ENCODE measurements around the gene AP3M1. TPM values are rescaled to one million over a fixed set of nuclear protein-coding genes. Genes with fewer than 3 reads are reported as not detected.
A peak's percentile ranks its signal among the peaks of the same experiment; 100 is the strongest.
"Not testable (repeated sequence)": the region's sequence is repeated elsewhere in the genome, so short reads cannot be mapped to it uniquely, and the experiment has no call there.

The AP3M1 gene
- total and polyA plus RNA-seq, 7 experiments from 2014 or later, result 21.8 to 49.3 (median 31.3) TPM

DNA sequence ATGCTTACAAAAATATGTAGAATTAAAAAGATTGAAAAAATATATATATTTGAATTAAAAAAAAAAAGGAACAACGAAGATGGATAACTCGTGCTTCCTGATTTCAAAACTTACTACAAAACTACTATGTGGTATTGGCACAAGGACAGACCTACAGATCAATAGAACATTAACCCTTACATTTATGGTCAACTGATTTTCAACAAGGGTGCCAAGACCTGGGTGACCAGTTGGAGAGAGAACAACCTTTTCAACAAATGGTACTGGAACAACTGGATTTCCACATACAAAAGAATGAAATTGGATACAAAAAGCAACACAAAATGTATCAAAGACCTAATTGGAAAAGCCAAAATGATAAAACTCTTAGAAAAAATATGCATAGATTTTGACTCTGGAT, 10.1 kb downstream of the AP3M1 start:
- peak overlapping the region in 2 of 9 donors; percentile 37 to 48 for H3K27ac Mint-ChIP-seq
- peaks cover 19 to 21% (median 20%) of the 10 kb centered on the region in 3 experiments for H3K36me3 ChIP-seq (ENCODE audit: control insufficient read depth in 2 of 3, insufficient read depth in 3 of 3, low read length in 3 of 3)
- H3K4me1 Mint-ChIP-seq, result peaks cover 6 to 33% (median 14%) of the 10 kb centered on the region in 7 donors

GRCh38 chr10:74139981-74140380, 10.6 kb downstream of the AP3M1 start:
- Histone ChIP-seq H3K4me1 (ENCODE audit: control insufficient read depth in 2 of 2, insufficient read depth in 2 of 2, low read length in 2 of 2) (no peaks in the 10 kb centered on the region), H3K27me3 (ENCODE audit: control insufficient read depth in 2 of 2, insufficient read depth in 2 of 2, low read length in 2 of 2) (no peaks in the 10 kb centered on the region), H3K9me3 (ENCODE audit: control insufficient read depth in 2 of 3, low read length in 3 of 3) (no peaks in the 10 kb centered on the region), H3K27ac (ENCODE audit: low read depth, low read length) (no peak overlapping the region), H3K36me3 (ENCODE audit: control insufficient read depth in 2 of 3, insufficient read depth in 3 of 3, low read length in 3 of 3) (peaks cover 20 to 24% (median 20%) of the 10 kb centered on the region in 3 experiments), H3K4me3 (ENCODE audit: low read length) (no peak overlapping the region)
- ChIA-PET POLR2A (no interaction called here), CTCF (interaction anchor here (1.2 kb wide), 1 partner anchor 74 kb away, joined by 3 read pairs; no protein-coding TSS in a partner anchor)
- intact Hi-C loops (cut with micrococcal nuclease), result no loop called here
- Mint-ChIP-seq H3K9me3 (no peaks in the 10 kb centered on the region), H3K27ac (no peak overlapping the region), H3K27me3 (no peaks in the 10 kb centered on the region), H3K4me1 (peaks cover 3 to 27% (median 11%) of the 10 kb centered on the region in 7 donors), H3K36me3 (peaks cover 3 to 30% (median 18%) of the 10 kb centered on the region in 5 donors), H3K4me3 (no peak overlapping the region)
- no peak for DNase-seq
- ATAC-seq, result no peak

More for the DNA sequence above, 10.1 kb downstream of the AP3M1 start:
- ATAC-seq, result no peak
- no peak for DNase-seq
- no peaks in the 10 kb centered on the region for H3K4me1 ChIP-seq (ENCODE audit: control insufficient read depth in 2 of 2, insufficient read depth in 2 of 2, low read length in 2 of 2)
- no peak overlapping the region for H3K4me3 Mint-ChIP-seq
- CTCF ChIA-PET, result no interaction called here
- no peak overlapping the region for H3K27ac ChIP-seq (ENCODE audit: low read depth, low read length)
- no peaks in the 10 kb centered on the region for H3K27me3 Mint-ChIP-seq
- H3K4me3 ChIP-seq (ENCODE audit: low read length), result no peak overlapping the region
- POLR2A ChIA-PET, result no interaction called here
- H3K27me3 ChIP-seq (ENCODE audit: control insufficient read depth in 2 of 2, insufficient read depth in 2 of 2, low read length in 2 of 2), result no peaks in the 10 kb centered on the region
- no peaks in the 10 kb centered on the region for H3K9me3 ChIP-seq (ENCODE audit: control insufficient read depth in 2 of 3, low read length in 3 of 3)
- H3K9me3 Mint-ChIP-seq, result no peaks in the 10 kb centered on the region
- H3K36me3 Mint-ChIP-seq, result peaks cover 0 to 28% (median 15%) of the 10 kb centered on the region in 5 donors
- intact Hi-C loops (cut with micrococcal nuclease), result no loop called here

- Mint-ChIP-seq H3K4me1 (peaks cover 3 to 25% (median 8%) of the 10 kb centered on the region in 7 donors), H3K36me3 (peaks cover 4 to 39% (median 23%) of the 10 kb centered on the region in 5 donors)
- H3K9me3 ChIP-seq (ENCODE audit: control insufficient read depth in 2 of 3, low read length in 3 of 3); H3K27me3 Mint-ChIP-seq; H3K9me3 Mint-ChIP-seq; H3K27ac ChIP-seq (ENCODE audit: low read depth, low read length); ATAC-seq; intact Hi-C loops (cut with micrococcal nuclease); POLR2A ChIA-PET; H3K4me1 ChIP-seq (ENCODE audit: control insufficient read depth in 2 of 2, insufficient read depth in 2 of 2, low read length in 2 of 2); H3K27ac Mint-ChIP-seq; H3K27me3 ChIP-seq (ENCODE audit: control insufficient read depth in 2 of 2, insufficient read depth in 2 of 2, low read length in 2 of 2); H3K4me3 ChIP-seq (ENCODE audit: low read length); H3K4me3 Mint-ChIP-seq; DNase-seq: not testable (repeated sequence)
- H3K36me3 ChIP-seq (ENCODE audit: control insufficient read depth in 2 of 3, insufficient read depth in 3 of 3, low read length in 3 of 3), result peaks cover 25 to 31% (median 30%) of the 10 kb centered on the region in 3 experiments
- CTCF ChIA-PET, result interaction anchor here (1.1 to 1.8 kb wide), 5 partner anchors 9 to 97 kb away, joined by 3 to 7 read pairs (median 4); no protein-coding TSS in a partner anchor
These were observed 12.0 kb downstream of the AP3M1 start for GRCh38 chr10:74138596-74138995.

- Mint-ChIP-seq H3K36me3 (peaks cover 4 to 40% (median 24%) of the 10 kb centered on the region in 5 donors), H3K4me1 (peaks cover 3 to 25% (median 8%) of the 10 kb centered on the region in 7 donors), H3K9me3 (no peaks in the 10 kb centered on the region), H3K4me3 (no peak overlapping the region), H3K27me3 (no peaks in the 10 kb centered on the region), H3K27ac (no peak overlapping the region)
- Histone ChIP-seq H3K36me3 (ENCODE audit: control insufficient read depth in 2 of 3, insufficient read depth in 3 of 3, low read length in 3 of 3) (peaks cover 25 to 37% (median 30%) of the 10 kb centered on the region in 3 experiments), H3K27me3 (ENCODE audit: control insufficient read depth in 2 of 2, insufficient read depth in 2 of 2, low read length in 2 of 2) (no peaks in the 10 kb centered on the region), H3K9me3 (ENCODE audit: control insufficient read depth in 2 of 3, low read length in 3 of 3) (no peaks in the 10 kb centered on the region), H3K4me1 (ENCODE audit: control insufficient read depth in 2 of 2, insufficient read depth in 2 of 2, low read length in 2 of 2) (no peaks in the 10 kb centered on the region), H3K4me3 (ENCODE audit: low read length) (no peak overlapping the region), H3K27ac (ENCODE audit: low read depth, low read length) (no peak overlapping the region)
- POLR2A ChIA-PET, result no interaction called here
- intact Hi-C loops (cut with micrococcal nuclease), result no loop called here
- no peak for ATAC-seq
- CTCF ChIA-PET, result interaction anchor here (1.1 to 1.8 kb wide), 4 partner anchors 10 to 97 kb away, joined by 3 to 7 read pairs (median 4); no protein-coding TSS in a partner anchor
- peak in 1 of 9 donors; percentile 4 for DNase-seq
These were observed 12.6 kb downstream of the AP3M1 start for GRCh38 chr10:74137992-74138391.

- no peaks in the 10 kb centered on the region for H3K9me3 Mint-ChIP-seq
- ATAC-seq (no peak), DNase-seq (no peak)
- POLR2A ChIA-PET, result interaction anchor here (0.6 kb wide), 1 partner anchor 293 kb away, joined by 7 read pairs; no protein-coding TSS in a partner anchor
- CTCF ChIA-PET, result interaction anchor here (1.5 kb wide), 1 partner anchor 78 kb away, joined by 3 read pairs; no protein-coding TSS in a partner anchor
- Histone ChIP-seq H3K4me3 (ENCODE audit: low read length) (no peak overlapping the region), H3K27me3 (ENCODE audit: control insufficient read depth in 2 of 2, insufficient read depth in 2 of 2, low read length in 2 of 2) (no peaks in the 10 kb centered on the region), H3K9me3 (ENCODE audit: control insufficient read depth in 2 of 3, low read length in 3 of 3) (no peaks in the 10 kb centered on the region), H3K36me3 (ENCODE audit: control insufficient read depth in 2 of 3, insufficient read depth in 3 of 3, low read length in 3 of 3) (peaks cover 28 to 53% (median 36%) of the 10 kb centered on the region in 3 experiments), H3K4me1 (ENCODE audit: control insufficient read depth in 2 of 2, insufficient read depth in 2 of 2, low read length in 2 of 2) (no peaks in the 10 kb centered on the region), H3K27ac (ENCODE audit: low read depth, low read length) (no peak overlapping the region)
- intact Hi-C loops (cut with micrococcal nuclease), result no loop called here
- H3K4me1 Mint-ChIP-seq, result peaks cover 0 to 7% (median 3%) of the 10 kb centered on the region in 7 donors
- H3K36me3 Mint-ChIP-seq, result peaks cover 4 to 42% (median 25%) of the 10 kb centered on the region in 5 donors
- H3K27me3 Mint-ChIP-seq, result no peaks in the 10 kb centered on the region
- H3K27ac Mint-ChIP-seq, result no peak overlapping the region
- H3K4me3 Mint-ChIP-seq, result no peak overlapping the region
These were observed 15.2 kb downstream of the AP3M1 start for GRCh38 chr10:74135452-74135851.

DNA sequence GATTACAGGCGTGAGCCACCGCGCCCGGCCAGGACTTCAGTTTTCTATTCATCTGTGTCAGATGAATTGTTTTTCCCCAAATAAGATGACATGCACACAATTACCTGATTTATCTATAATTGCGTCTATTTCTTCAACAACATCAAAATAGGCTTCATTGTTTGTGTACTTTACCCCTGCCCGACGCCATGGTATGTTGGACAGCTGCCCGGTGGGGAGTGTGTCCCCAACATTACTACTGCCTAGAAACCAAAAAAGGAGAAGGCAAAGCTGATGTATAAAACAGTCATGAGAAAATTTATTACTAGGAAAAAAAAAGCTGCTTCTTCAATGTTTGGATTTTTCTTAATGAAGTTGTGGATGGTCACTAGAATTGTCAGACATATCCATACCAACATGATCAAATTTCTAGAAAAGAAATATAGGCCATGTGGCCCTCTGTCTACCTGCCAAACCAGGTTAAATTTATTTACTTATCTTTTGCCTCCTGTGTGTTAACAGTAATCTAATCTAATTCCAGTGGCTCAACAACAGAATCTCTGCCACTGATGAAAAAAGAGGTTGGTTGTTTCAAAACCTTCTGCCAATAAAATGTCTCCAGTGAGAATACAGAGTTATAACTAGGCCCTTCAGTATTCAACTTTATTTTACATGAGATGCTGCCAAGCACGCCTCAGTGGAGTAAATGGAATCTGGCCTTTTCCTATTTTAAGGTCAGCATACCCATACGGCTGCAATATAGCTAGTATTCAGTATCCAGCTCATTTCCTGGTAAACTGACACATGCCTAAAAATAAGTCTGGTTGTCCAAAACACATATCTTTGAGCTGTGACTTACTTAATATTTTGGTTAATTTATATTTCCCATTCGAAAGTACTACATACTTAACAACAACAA, 16.5 kb downstream of the AP3M1 start:
- Histone ChIP-seq H3K4me1 (ENCODE audit: control insufficient read depth in 2 of 2, insufficient read depth in 2 of 2, low read length in 2 of 2) (no peaks in the 10 kb centered on the region), H3K9me3 (ENCODE audit: control insufficient read depth in 2 of 3, low read length in 3 of 3) (no peaks in the 10 kb centered on the region), H3K4me3 (ENCODE audit: low read length) (no peak overlapping the region), H3K27me3 (ENCODE audit: control insufficient read depth in 2 of 2, insufficient read depth in 2 of 2, low read length in 2 of 2) (no peaks in the 10 kb centered on the region), H3K27ac (ENCODE audit: low read depth, low read length) (no peak overlapping the region), H3K36me3 (ENCODE audit: control insufficient read depth in 2 of 3, insufficient read depth in 3 of 3, low read length in 3 of 3) (peaks cover 34 to 64% (median 42%) of the 10 kb centered on the region in 3 experiments)
- intact Hi-C loops (cut with micrococcal nuclease), result no loop called here
- Mint-ChIP-seq H3K9me3 (no peaks in the 10 kb centered on the region), H3K4me3 (no peak overlapping the region), H3K4me1 (peaks cover 0 to 6% (median 3%) of the 10 kb centered on the region in 7 donors), H3K27ac (peak overlapping the region in 1 of 9 donors; percentile 75), H3K27me3 (no peaks in the 10 kb centered on the region), H3K36me3 (peaks cover 4 to 39% (median 28%) of the 10 kb centered on the region in 5 donors)
- POLR2A ChIA-PET, result interaction anchor here (0.6 kb wide), 1 partner anchor 1107 kb away, joined by 3 read pairs; no protein-coding TSS in a partner anchor
- ATAC-seq (no peak), DNase-seq (no peak)
- CTCF ChIA-PET, result interaction anchor here (0.7 kb wide), 1 partner anchor 301 kb away, joined by 3 read pairs; no protein-coding TSS in a partner anchor

Data from naive thymus-derived CD4-positive, alpha-beta T cell (primary cell).